Measurements from ENCODE around the gene NEXN.
"Not testable (repeated sequence)": the region's sequence is repeated elsewhere in the genome, so short reads cannot be mapped to it uniquely, and the experiment has no call there.

The NEXN gene

GRCh38 chr1:77961392-77961791, 73.0 kb downstream of the NEXN start:
- peaks cover 67% of the 10 kb centered on the region for H3K36me3 ChIP-seq (ENCODE audit: insufficient read depth, low read length)
- H3K9me3 ChIP-seq (ENCODE audit: control insufficient read depth, insufficient read depth, low read length), result no peaks in the 10 kb centered on the region
- H3K4me1 ChIP-seq (ENCODE audit: insufficient read depth, low read length), result no peaks in the 10 kb centered on the region
- H3K9ac ChIP-seq (ENCODE audit: low read depth, low read length), result no peak overlapping the region

DNA sequence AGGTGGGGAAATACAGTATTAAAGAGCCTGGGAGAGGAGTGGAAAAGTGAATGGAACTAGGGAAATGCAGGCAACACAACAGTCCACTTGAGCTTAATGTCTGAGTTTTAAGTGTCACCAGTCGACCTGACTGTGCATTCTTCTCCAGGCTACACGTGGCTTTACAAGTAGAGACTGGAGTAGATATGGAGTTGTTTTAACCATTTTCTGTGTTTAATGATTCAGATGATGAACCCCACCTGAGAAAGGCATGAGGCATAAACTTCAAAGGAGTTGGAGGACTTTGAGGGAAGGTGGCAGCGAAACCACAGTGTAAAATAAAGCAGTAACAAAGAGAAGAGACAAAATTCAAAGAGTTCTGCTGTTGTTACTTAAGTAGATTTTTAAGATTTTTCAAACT, 77.9 kb downstream of the NEXN start:
- Histone ChIP-seq H3K9me3 (ENCODE audit: control insufficient read depth, insufficient read depth, low read length) (no peaks in the 10 kb centered on the region), H3K4me1 (ENCODE audit: insufficient read depth, low read length) (peaks cover 4% of the 10 kb centered on the region; the same call in 1 of the 2 replicates), H3K36me3 (ENCODE audit: insufficient read depth, low read length) (peaks cover 35% of the 10 kb centered on the region), H3K9ac (ENCODE audit: low read depth, low read length) (no peak overlapping the region)

DNA sequence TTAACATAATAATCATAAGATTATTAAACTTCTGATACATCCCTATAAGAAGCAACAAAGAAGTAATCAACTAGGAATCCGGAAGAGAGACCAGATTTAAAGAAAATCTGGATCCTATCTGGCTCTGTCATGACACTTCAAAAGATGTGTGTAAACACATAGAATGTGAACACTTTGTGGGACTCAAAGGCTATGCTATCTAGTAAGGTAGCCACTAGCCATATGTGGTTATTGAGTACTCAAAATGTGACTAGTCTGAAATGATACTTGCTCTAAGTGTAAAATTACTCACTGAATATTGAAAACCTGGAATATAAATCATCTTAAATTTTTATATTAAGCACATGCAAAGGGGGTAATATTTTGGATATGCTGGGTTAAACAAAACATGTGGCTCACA, 81.8 kb downstream of the NEXN start:
- peaks cover 22% of the 10 kb centered on the region for H3K4me1 ChIP-seq (ENCODE audit: insufficient read depth, low read length)
- no peak overlapping the region for H3K9ac ChIP-seq (ENCODE audit: low read depth, low read length)
- H3K9me3 ChIP-seq (ENCODE audit: control insufficient read depth, insufficient read depth, low read length), result no peaks in the 10 kb centered on the region
- H3K36me3 ChIP-seq (ENCODE audit: insufficient read depth, low read length), result peaks cover 11% of the 10 kb centered on the region

GRCh38 chr1:77972080-77972479, 83.7 kb downstream of the NEXN start:
- peaks cover 34% of the 10 kb centered on the region for H3K4me1 ChIP-seq (ENCODE audit: insufficient read depth, low read length)
- peaks cover 2% of the 10 kb centered on the region; the same call in 1 of the 2 replicates for H3K36me3 ChIP-seq (ENCODE audit: insufficient read depth, low read length)
- no peak overlapping the region for H3K9ac ChIP-seq (ENCODE audit: low read depth, low read length)

GRCh38 chr1:77975386-77975785, 87.0 kb downstream of the NEXN start:
- Histone ChIP-seq H3K36me3 (ENCODE audit: insufficient read depth, low read length) (no peaks in the 10 kb centered on the region), H3K4me1 (ENCODE audit: insufficient read depth, low read length) (peaks cover 34% of the 10 kb centered on the region), H3K9ac (ENCODE audit: low read depth, low read length) (no peak overlapping the region), H3K9me3 (ENCODE audit: control insufficient read depth, insufficient read depth, low read length) (no peaks in the 10 kb centered on the region)

More at GRCh38 chr1:77972080-77972479, 83.7 kb downstream of the NEXN start:
- no peaks in the 10 kb centered on the region for H3K9me3 ChIP-seq (ENCODE audit: control insufficient read depth, insufficient read depth, low read length)

- Histone ChIP-seq H3K36me3 (ENCODE audit: insufficient read depth, low read length) (no peaks in the 10 kb centered on the region), H3K4me1 (ENCODE audit: insufficient read depth, low read length) (peaks cover 34% of the 10 kb centered on the region), H3K9me3 (ENCODE audit: control insufficient read depth, insufficient read depth, low read length) (no peaks in the 10 kb centered on the region), H3K9ac (ENCODE audit: low read depth, low read length) (0 out of 2 replicates have a peak overlapping the region, but pooled peaks have one; percentile 98)
These were observed 87.5 kb downstream of the NEXN start for GRCh38 chr1:77975907-77976306.

DNA sequence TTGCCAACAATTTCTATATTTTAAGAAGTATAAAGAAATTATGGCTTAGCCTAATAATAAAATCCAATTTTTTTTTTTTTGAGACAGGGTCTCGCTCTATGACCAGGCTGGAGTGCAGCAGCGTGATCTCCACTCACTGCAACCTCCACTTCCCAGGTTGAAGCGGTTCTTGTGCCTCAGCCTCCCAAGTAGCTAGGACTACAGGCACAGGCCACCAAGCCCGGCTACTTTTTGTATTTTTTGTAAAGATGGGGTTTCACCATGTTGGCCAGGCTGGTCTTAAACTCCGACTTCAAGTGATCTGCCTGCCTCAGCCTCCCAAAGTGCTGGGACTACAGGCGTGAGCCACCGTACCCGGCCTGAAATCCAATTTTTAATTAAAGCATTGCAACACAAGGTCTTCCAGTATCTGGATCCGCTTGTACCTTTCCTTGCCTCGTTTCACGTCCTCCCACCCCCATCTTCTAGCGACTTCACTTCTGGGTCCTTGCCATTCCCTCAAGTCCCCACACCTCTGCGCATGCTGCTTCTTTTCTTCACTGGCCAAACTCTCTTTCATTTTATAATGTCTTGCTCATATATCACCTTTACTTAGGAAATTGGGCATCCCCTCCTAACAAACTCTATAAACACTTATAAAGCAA, 88.1 kb downstream of the NEXN start:
- peak overlapping the region; percentile 98 for H3K9ac ChIP-seq (ENCODE audit: low read depth, low read length)
- no peaks in the 10 kb centered on the region for H3K36me3 ChIP-seq (ENCODE audit: insufficient read depth, low read length)

DNA sequence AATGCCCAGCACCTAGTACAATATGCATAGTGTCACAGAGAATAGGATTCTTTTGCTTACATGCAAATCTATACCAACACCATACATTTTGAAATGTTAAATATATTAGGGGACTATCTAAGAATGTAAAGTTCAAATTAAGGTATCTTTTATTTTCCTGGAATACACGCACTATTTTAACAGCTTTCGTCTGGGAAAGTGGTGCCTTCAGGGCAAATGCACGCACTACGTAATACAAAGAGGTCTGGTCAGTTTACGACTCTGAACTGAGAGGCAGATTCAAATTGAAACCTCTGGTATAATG, 89.5 kb downstream of the NEXN start:
- peak overlapping the region; percentile 98 for H3K9ac ChIP-seq (ENCODE audit: low read depth, low read length)
- H3K36me3 ChIP-seq (ENCODE audit: insufficient read depth, low read length), result no peaks in the 10 kb centered on the region
- H3K9me3 ChIP-seq (ENCODE audit: control insufficient read depth, insufficient read depth, low read length), result no peaks in the 10 kb centered on the region
- H3K4me1 ChIP-seq (ENCODE audit: insufficient read depth, low read length), result peaks cover 23% of the 10 kb centered on the region

More for the DNA sequence above, 88.1 kb downstream of the NEXN start:
- no peaks in the 10 kb centered on the region for H3K9me3 ChIP-seq (ENCODE audit: control insufficient read depth, insufficient read depth, low read length)
- peaks cover 28% of the 10 kb centered on the region for H3K4me1 ChIP-seq (ENCODE audit: insufficient read depth, low read length)

GRCh38 chr1:77978293-77978968, 90.0 kb downstream of the NEXN start:
- Histone ChIP-seq H3K9me3 (ENCODE audit: control insufficient read depth, insufficient read depth, low read length) (no peaks in the 10 kb centered on the region), H3K36me3 (ENCODE audit: insufficient read depth, low read length) (no peaks in the 10 kb centered on the region), H3K9ac (ENCODE audit: low read depth, low read length) (peak overlapping the region; percentile 98), H3K4me1 (ENCODE audit: insufficient read depth, low read length) (peaks cover 21% of the 10 kb centered on the region; the same call in 1 of the 2 replicates)

GRCh38 chr1:77978969-77979876, 90.8 kb downstream of the NEXN start, which contains the start of gene FUBP1:
TSS of gene FUBP1 (minus strand) at chr1:77979072. CDS start at chr1:77979004, 68 bp downstream.
- H3K4me1 ChIP-seq (ENCODE audit: insufficient read depth, low read length), result peaks cover 24% of the 10 kb centered on the region; the same call in 1 of the 2 replicates
- no peaks in the 10 kb centered on the region for H3K9me3 ChIP-seq (ENCODE audit: control insufficient read depth, insufficient read depth, low read length)
- H3K36me3 ChIP-seq (ENCODE audit: insufficient read depth, low read length), result no peaks in the 10 kb centered on the region
- H3K9ac ChIP-seq (ENCODE audit: low read depth, low read length), result peak within 1 kb of the TSS; percentile 98

DNA sequence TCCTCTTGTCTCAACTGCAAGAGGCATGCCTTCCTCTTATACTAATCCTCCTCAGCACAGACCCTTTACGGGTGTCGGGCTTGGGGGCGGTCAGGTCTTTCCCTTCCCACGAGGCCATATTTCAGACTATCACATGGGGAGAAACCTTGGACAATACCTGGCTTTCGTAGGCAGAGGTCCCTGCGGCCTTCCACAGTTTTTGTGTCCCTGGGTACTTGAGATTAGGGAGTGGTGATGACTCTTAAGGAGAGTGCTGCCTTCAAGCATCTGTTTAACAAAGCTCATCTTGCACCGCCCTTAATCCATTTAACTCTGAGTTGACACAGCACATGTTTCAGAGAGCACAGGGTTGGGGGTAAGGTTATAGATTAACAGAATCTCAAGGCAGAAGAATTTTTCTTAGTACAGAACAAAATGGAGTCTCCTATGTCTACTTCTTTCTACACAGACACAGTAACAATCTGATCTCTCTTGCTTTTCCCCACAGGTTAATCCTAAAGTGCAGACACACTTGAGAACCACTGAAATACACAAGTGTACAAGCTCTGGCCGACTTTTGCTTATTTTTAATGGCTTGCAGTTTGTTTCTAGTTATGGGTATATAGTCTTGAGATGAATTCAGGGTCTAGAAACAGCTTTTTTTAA, 95.0 kb downstream of the NEXN start:
- H3K4me1 ChIP-seq (ENCODE audit: insufficient read depth, low read length), result peaks cover 11% of the 10 kb centered on the region; the same call in 1 of the 2 replicates

GRCh38 chr1:77983997-77984355, 95.6 kb downstream of the NEXN start:
- H3K36me3 ChIP-seq (ENCODE audit: insufficient read depth, low read length), result no peaks in the 10 kb centered on the region
- no peak overlapping the region for H3K9ac ChIP-seq (ENCODE audit: low read depth, low read length)
- no peaks in the 10 kb centered on the region for H3K9me3 ChIP-seq (ENCODE audit: control insufficient read depth, insufficient read depth, low read length)
- H3K4me1 ChIP-seq (ENCODE audit: insufficient read depth, low read length), result peaks cover 11% of the 10 kb centered on the region; the same call in 1 of the 2 replicates

More for the DNA sequence above, 95.0 kb downstream of the NEXN start:
- H3K9me3 ChIP-seq (ENCODE audit: control insufficient read depth, insufficient read depth, low read length); H3K36me3 ChIP-seq (ENCODE audit: insufficient read depth, low read length); H3K9ac ChIP-seq (ENCODE audit: low read depth, low read length): not testable (repeated sequence)

DNA sequence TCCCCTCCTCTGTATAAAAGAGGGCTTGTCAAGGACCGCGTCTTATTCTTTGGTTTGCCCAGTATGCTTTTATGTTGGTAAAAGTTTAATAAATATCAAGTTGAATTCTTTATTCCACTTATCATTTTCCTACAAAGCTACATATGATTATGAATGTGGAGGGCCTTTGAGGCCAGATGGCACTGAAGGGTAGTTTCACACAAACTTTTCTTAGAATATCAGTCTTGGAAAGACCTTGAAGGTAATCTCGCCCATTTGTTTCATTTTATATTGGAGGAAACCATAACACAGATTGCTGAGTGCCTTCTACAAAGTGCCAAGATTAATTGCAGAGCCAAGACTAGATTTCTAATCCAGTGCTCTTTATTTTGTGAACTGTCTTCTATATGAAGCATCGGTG, 96.2 kb downstream of the NEXN start:
- no peak overlapping the region for H3K9ac ChIP-seq (ENCODE audit: low read depth, low read length)
- no peaks in the 10 kb centered on the region for H3K36me3 ChIP-seq (ENCODE audit: insufficient read depth, low read length)
- H3K4me1 ChIP-seq (ENCODE audit: insufficient read depth, low read length), result peaks cover 11% of the 10 kb centered on the region; the same call in 1 of the 2 replicates
- H3K9me3 ChIP-seq (ENCODE audit: control insufficient read depth, insufficient read depth, low read length), result no peaks in the 10 kb centered on the region

- no peak overlapping the region for H3K9ac ChIP-seq (ENCODE audit: low read depth, low read length)
- no peaks in the 10 kb centered on the region for H3K9me3 ChIP-seq (ENCODE audit: control insufficient read depth, insufficient read depth, low read length)
- peaks cover 11% of the 10 kb centered on the region; the same call in 1 of the 2 replicates for H3K4me1 ChIP-seq (ENCODE audit: insufficient read depth, low read length)
- H3K36me3 ChIP-seq (ENCODE audit: insufficient read depth, low read length), result no peaks in the 10 kb centered on the region
These were observed 98.4 kb downstream of the NEXN start for GRCh38 chr1:77986810-77987209.
